ENCODE measurements around the gene COL23A1.

DNA sequence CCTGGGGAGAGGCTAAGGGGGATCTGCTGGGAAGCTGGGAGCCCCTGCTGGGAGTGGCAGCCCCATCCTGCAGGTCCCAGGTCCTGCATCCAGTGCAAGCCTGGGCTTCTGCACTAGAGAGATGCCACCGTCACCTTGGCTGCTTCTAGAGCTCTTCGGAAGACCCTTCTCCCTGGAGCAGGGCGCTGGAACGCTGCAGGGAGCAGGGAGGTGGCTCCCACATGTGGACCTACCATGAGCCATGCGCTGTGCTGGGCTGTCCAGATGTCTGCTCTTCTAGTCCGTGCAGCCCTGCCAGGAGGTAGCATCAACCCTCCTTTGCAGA lies 266.7 kb downstream of the COL23A1 start:
- TF ChIP-seq CBX5 (CRISPR knock-in tag; IDR thresholded peaks at IDR 0.05; ENCODE audit: borderline replicate concordance) (no peak), NBN (conservative IDR thresholded peaks at IDR 0.05) (no peak), ZSCAN25 (CRISPR knock-in tag; IDR thresholded peaks at IDR 0.05) (no peak)
